OCI-LY1 (cell line): ENCODE measurements around the gene CLCN6.

Experiments used
- H2AFZ ChIP-seq: fragments of 200-600 bp; sonication (generic), shearing (Covaris generic); 2 replicates; pipeline ENCODE4 v1.6.0; 2014; ENCODE audit warnings: antibody characterized with exemption, mild to moderate bottlenecking, low read length
- H3F3A ChIP-seq: fragments of 200-600 bp; sonication (generic), shearing (Covaris generic); 2 replicates; pipeline ENCODE4 v1.6.0; 2014; ENCODE audit warnings: mild to moderate bottlenecking, antibody characterized with exemption, low read length, moderate library complexity; ENCODE audit not compliant: insufficient read depth
- H3K27ac ChIP-seq: fragments of 200-600 bp; sonication (generic); 2 replicates; pipeline ENCODE4 v1.5.1; 2014; ENCODE audit warnings: low read length, mixed run types, mild to moderate bottlenecking, low read depth; ENCODE audit not compliant: poor library complexity, severe bottlenecking
- H3K27me3 ChIP-seq: fragments of 200-600 bp; sonication (generic); 2 replicates; pipeline ENCODE4 v1.6.0; 2014; ENCODE audit warnings: antibody characterized with exemption, mild to moderate bottlenecking, low read length, moderate library complexity; ENCODE audit not compliant: insufficient read depth
- H3K36me3 ChIP-seq: fragments of 200-600 bp; sonication (generic); 2 replicates; pipeline ENCODE4 v1.6.1; 2014; ENCODE audit warnings: mild to moderate bottlenecking, antibody characterized with exemption, low read length, moderate library complexity, mixed read lengths; ENCODE audit not compliant: insufficient read depth
- H3K4me1 ChIP-seq: fragments of 200-600 bp; sonication (generic); 2 replicates; pipeline ENCODE4 v1.5.1; 2014; ENCODE audit warnings: mild to moderate bottlenecking, low read length, moderate library complexity; ENCODE audit not compliant: insufficient read depth, severe bottlenecking
- H3K4me2 ChIP-seq: fragments of 200-600 bp; sonication (generic), shearing (Covaris generic); 2 replicates; pipeline ENCODE4 v1.6.1; 2014; ENCODE audit warnings: low read length
- H3K4me3 ChIP-seq: fragments of 200-600 bp; sonication (generic); 2 replicates; pipeline ENCODE4 v1.5.1; 2014; ENCODE audit warnings: low read length, low read depth, mild to moderate bottlenecking, mixed read lengths; ENCODE audit not compliant: poor library complexity, severe bottlenecking
- H3K79me2 ChIP-seq: fragments of 200-600 bp; shearing (Covaris generic); 2 replicates; pipeline ENCODE4 v1.6.1; 2016; ENCODE audit warnings: mixed run types, low read length, mixed read lengths; ENCODE audit not compliant: insufficient read depth
- H3K9ac ChIP-seq: fragments of 200-600 bp; sonication (generic), shearing (Covaris generic); 2 replicates; pipeline ENCODE4 v1.6.1; 2014; ENCODE audit warnings: mild to moderate bottlenecking, low read length, mixed read lengths
- H3K9me2 ChIP-seq: fragments of 200-600 bp; sonication (generic), shearing (Covaris generic); 2 replicates; pipeline ENCODE4 v1.6.1; 2014; ENCODE audit warnings: low read depth, mild to moderate bottlenecking, low read length, mixed read lengths
- H3K9me3 ChIP-seq: fragments of 200-600 bp; shearing (Covaris generic); 2 replicates; pipeline ENCODE4 v1.6.1; 2014; ENCODE audit warnings: low read length, mixed read lengths
- H4K20me1 ChIP-seq: fragments of 200-600 bp; sonication (generic), shearing (Covaris generic); 2 replicates; pipeline ENCODE4 v1.6.0; 2016; ENCODE audit warnings: mild to moderate bottlenecking, low read length; ENCODE audit not compliant: insufficient read depth
- EZH2 ChIP-seq: fragments of 200-600 bp; sonication (generic), shearing (Covaris generic); IDR thresholded peaks from 2 replicates; pipeline ENCODE4 v1.8.0; 2017; ENCODE audit warnings: borderline replicate concordance, mixed run types, mild to moderate bottlenecking, antibody characterized with exemption, low read length, moderate library complexity, mixed read lengths
- TF ChIP-seq, protein P1 (sequence below): fragments of 200-600 bp; sonication (generic), shearing (Covaris generic); IDR thresholded peaks from 2 replicates; pipeline ENCODE4 v1.5.1; 2017; ENCODE audit warnings: mild to moderate bottlenecking, antibody characterized with exemption, low read length, moderate library complexity, mixed read lengths

CLCN6 gene

DNA sequence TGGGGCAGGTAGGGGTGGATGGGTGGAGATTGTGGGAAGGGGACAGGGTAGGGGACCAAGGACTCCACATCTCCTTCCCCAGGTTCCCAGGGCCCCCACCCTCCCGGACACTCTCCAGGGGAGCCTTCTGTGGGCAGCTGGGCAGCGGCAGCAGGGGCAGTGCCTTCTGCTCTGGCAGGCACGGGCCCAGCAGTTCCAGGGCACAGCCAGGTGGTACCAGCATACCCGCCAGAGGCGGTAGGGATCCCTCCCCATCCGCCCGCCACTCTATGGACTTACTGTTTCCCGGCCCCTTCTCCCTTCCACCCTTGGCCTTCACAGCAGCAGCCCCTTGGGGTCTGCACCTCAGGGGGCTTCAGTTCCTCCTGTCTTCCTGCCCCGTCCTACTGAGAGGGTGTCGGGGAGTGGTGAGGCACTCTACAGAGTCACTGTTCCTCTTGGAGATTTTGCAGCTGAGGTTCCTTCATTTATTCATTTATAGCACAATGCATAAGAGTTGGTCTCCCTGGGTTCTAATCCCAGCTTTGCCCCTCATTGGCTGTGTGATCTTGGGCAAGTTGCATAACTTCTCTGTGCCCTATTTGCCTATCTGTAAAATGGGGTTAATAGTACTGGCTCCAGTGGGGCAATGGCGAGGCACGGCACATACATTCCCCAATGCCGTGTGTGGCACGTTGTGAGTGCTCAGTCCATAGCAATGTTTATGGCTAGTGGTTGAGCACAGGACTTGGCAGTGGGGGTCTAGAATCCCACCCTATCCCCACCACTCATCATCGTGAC is 27.0 kb upstream of the CLCN6 start:
- no peaks in the 10 kb centered on the region for H3K9me3 ChIP-seq
- TF ChIP-seq, protein P1, sequence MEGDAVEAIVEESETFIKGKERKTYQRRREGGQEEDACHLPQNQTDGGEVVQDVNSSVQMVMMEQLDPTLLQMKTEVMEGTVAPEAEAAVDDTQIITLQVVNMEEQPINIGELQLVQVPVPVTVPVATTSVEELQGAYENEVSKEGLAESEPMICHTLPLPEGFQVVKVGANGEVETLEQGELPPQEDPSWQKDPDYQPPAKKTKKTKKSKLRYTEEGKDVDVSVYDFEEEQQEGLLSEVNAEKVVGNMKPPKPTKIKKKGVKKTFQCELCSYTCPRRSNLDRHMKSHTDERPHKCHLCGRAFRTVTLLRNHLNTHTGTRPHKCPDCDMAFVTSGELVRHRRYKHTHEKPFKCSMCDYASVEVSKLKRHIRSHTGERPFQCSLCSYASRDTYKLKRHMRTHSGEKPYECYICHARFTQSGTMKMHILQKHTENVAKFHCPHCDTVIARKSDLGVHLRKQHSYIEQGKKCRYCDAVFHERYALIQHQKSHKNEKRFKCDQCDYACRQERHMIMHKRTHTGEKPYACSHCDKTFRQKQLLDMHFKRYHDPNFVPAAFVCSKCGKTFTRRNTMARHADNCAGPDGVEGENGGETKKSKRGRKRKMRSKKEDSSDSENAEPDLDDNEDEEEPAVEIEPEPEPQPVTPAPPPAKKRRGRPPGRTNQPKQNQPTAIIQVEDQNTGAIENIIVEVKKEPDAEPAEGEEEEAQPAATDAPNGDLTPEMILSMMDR = no peak
- TF ChIP-seq EZH2 = no peak
- H3K9ac ChIP-seq = no peak overlapping the region
- H3K9me2 ChIP-seq = no peaks in the 10 kb centered on the region
- H2AFZ ChIP-seq = no peak overlapping the region
- H3F3A ChIP-seq = no peaks in the 10 kb centered on the region
- H3K4me3 ChIP-seq = no peak overlapping the region
- peaks cover 8% of the 10 kb centered on the region for H3K4me1 ChIP-seq
- H3K79me2 ChIP-seq = no peaks in the 10 kb centered on the region
- no peak overlapping the region for H3K27ac ChIP-seq
- no peaks in the 10 kb centered on the region for H3K36me3 ChIP-seq
- no peaks in the 10 kb centered on the region for H3K27me3 ChIP-seq
- H4K20me1 ChIP-seq = no peaks in the 10 kb centered on the region
- H3K4me2 ChIP-seq = no peak overlapping the region

DNA sequence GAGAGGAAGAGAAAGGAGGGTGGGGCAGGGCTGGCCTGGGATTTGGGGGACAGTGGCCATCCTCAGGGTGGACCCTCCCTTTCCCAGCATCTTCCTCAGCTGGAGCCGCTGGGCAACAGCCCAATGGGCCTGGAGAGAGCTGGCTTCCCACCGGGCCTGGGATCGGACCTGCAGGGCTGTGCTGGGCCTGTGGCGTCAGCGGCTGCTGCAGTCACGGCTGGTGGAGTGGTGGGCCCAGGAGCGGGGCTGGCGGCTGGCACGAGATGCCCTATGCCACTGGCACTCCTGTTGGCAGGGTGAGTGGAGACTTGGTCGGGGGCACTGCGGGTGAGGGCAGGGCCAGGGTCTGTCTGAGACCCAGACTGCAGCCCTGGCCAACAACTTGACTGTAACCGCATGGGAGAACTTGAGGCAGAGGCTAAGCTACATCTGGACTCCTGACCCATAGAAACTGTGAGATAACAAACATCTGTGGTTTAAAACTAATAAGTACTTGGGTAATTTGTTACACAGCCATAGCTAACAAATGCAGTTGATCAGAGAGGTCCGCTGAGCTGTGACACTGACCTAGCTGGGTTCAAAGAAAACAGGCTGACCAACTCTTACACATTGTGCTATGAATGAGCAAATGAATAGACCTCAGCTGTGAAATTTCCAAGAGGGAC is 26.1 kb upstream of the CLCN6 start:
- no peak for TF ChIP-seq EZH2
- TF ChIP-seq, protein P1 = no peak
- H4K20me1 ChIP-seq = no peaks in the 10 kb centered on the region
- no peaks in the 10 kb centered on the region for H3K27me3 ChIP-seq
- peaks cover 14% of the 10 kb centered on the region for H3K4me1 ChIP-seq
- H3K9ac ChIP-seq = no peak overlapping the region
- H3K27ac ChIP-seq = no peak overlapping the region
- H3K4me2 ChIP-seq = no peak overlapping the region
- no peaks in the 10 kb centered on the region for H3K79me2 ChIP-seq
- H2AFZ ChIP-seq = no peak overlapping the region
- H3K9me2 ChIP-seq = no peaks in the 10 kb centered on the region
- H3K4me3 ChIP-seq = no peak overlapping the region
- H3F3A ChIP-seq = no peaks in the 10 kb centered on the region
- no peaks in the 10 kb centered on the region for H3K36me3 ChIP-seq
- no peaks in the 10 kb centered on the region for H3K9me3 ChIP-seq

DNA sequence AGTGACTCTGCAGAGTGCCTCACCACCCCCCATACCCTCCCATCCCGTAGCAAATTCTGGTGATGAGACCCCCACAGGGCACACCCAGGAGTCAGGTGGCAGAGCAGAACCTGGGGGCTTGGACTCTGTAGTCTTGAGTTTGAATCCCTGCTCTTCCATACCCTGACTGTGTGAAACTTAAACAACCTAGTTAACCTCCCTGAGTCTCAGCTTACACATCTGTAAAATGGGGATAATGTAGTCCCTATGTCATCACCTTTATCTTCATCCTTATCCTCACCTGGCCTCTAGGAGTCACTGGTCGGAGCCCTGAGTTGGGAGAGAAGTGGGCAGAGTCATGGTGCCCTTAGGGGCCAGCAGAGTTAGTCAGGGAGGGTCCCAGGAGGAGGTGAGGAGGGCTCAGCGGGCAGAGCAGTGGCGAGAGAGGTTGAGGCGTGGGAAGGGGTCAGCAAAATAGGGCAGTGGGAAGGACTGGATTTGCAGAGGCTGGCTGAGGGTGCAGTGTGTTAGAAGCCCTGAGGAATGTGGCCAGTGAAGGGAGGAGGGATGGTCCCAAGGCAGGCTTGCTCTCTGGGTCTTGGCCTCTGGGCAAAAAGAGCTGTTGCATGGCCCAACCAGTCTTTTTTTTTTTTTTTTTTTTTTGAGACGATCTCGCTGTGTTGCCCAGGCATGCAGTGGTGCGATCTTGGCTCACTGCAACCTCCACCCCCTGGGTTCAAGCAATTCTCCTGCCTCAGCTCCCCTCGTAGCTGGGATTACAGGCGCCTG is 25.4 kb upstream of the CLCN6 start:
- H3K36me3 ChIP-seq = no peaks in the 10 kb centered on the region
- H3K27me3 ChIP-seq = no peaks in the 10 kb centered on the region
- H3K9me3 ChIP-seq = no peaks in the 10 kb centered on the region
- no peak overlapping the region for H3K4me3 ChIP-seq
- no peak overlapping the region for H3K9ac ChIP-seq
- no peak overlapping the region for H3K4me2 ChIP-seq
- no peaks in the 10 kb centered on the region for H3F3A ChIP-seq
- H4K20me1 ChIP-seq = no peaks in the 10 kb centered on the region
- no peak overlapping the region for H2AFZ ChIP-seq
- no peak overlapping the region for H3K27ac ChIP-seq
- H3K9me2 ChIP-seq = no peaks in the 10 kb centered on the region
- TF ChIP-seq, protein P1 = no peak
- no peaks in the 10 kb centered on the region for H3K79me2 ChIP-seq
- peaks cover 21% of the 10 kb centered on the region for H3K4me1 ChIP-seq
